ENCODE measurements around the gene NBPF19. TPM values are rescaled to one million over a fixed set of nuclear protein-coding genes. Genes with fewer than 3 reads are reported as not detected.

The NBPF19 gene
- total RNA-seq, 1 experiment from 2014 or later: 18.0 TPM

Other genes with a start within 250 kb of the NBPF19 start
- gene PPIAL4C, start 108.8 kb downstream of the NBPF19 start, total RNA-seq (2022): not detected in 2 replicates